Fibroblast of the aortic adventitia (primary cell): ENCODE measurements around the gene P4HA1. TPM values are rescaled to one million over a fixed set of nuclear protein-coding genes. Genes with fewer than 3 reads are reported as not detected.

Experiments used
- DNase-seq: peaks from one replicate; pipeline ENCODE4 v3.0.0-alpha.2; 2010; ENCODE audit warnings: low read depth
- H3K4me3 ChIP-seq: 2 replicates; pipeline ENCODE4 v1.5.1; 2011; ENCODE audit warnings: low read depth, mild to moderate bottlenecking, control low read depth, low read length, moderate library complexity
- total RNA-seq: library from RNA; depleted of rRNA; stranded (reverse); fragments of >200 nt; gene quantifications from 2 replicates; pipeline ENCODE4 v1.2.3, GENCODE V29; 2012; ENCODE audit warnings: low replicate concordance
- TF ChIP-seq, protein P1 (sequence below): IDR thresholded peaks from 2 replicates; pipeline ENCODE4 v1.5.1; 2011; ENCODE audit warnings: mild to moderate bottlenecking, low read length, control low read depth, inconsistent platforms; ENCODE audit not compliant: insufficient read depth

The P4HA1 gene
- total RNA-seq, 1 donor: 159 TPM

GRCh38 chr10:73061743-73062142, 34.9 kb downstream of the P4HA1 start:
- TF ChIP-seq, protein P1, sequence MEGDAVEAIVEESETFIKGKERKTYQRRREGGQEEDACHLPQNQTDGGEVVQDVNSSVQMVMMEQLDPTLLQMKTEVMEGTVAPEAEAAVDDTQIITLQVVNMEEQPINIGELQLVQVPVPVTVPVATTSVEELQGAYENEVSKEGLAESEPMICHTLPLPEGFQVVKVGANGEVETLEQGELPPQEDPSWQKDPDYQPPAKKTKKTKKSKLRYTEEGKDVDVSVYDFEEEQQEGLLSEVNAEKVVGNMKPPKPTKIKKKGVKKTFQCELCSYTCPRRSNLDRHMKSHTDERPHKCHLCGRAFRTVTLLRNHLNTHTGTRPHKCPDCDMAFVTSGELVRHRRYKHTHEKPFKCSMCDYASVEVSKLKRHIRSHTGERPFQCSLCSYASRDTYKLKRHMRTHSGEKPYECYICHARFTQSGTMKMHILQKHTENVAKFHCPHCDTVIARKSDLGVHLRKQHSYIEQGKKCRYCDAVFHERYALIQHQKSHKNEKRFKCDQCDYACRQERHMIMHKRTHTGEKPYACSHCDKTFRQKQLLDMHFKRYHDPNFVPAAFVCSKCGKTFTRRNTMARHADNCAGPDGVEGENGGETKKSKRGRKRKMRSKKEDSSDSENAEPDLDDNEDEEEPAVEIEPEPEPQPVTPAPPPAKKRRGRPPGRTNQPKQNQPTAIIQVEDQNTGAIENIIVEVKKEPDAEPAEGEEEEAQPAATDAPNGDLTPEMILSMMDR: no peak
- no peak overlapping the region for H3K4me3 ChIP-seq
- no peak for DNase-seq

GRCh38 chr10:73060738-73061635, 35.7 kb downstream of the P4HA1 start:
- no peak overlapping the region for H3K4me3 ChIP-seq
- peak; percentile 45 for DNase-seq
- TF ChIP-seq, protein P1: peak; percentile 46

- TF ChIP-seq, protein P1: no peak
- H3K4me3 ChIP-seq: no peak overlapping the region
- no peak for DNase-seq
Observed at GRCh38 chr10:73060173-73060572, 36.5 kb downstream of the P4HA1 start.

DNA sequence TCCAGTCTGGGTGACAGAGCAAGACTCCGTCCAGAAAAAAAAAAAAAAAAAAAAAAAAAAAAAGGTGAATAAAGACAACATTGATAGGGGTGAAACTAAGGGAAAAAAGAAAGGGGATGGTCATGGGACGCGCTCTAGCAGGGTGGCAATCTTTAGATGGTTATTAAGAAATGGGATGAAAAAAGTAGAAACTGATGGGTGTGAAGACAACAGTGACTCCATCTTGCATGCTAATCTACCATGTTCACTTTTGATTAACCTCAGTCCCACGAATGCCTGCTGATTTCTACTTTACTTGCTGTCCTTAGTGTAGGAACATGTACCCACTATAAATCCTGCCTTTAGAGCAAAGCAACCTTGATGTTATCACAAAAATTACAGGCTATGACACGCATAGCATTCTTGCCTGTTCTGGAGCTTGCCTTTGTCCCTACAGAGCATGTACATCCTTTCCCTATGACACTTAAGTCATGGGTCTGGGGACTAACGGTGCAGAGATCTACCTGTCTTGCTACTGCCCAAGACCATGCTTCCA, 38.5 kb downstream of the P4HA1 start:
- no peak for DNase-seq
- TF ChIP-seq, protein P1: no peak
- no peak overlapping the region for H3K4me3 ChIP-seq

- TF ChIP-seq, protein P1: no peak
- DNase-seq: no peak
- H3K4me3 ChIP-seq: no peak overlapping the region
Observed at GRCh38 chr10:73054286-73054685, 42.4 kb downstream of the P4HA1 start.

GRCh38 chr10:73053275-73053674, 43.4 kb downstream of the P4HA1 start:
- no peak overlapping the region for H3K4me3 ChIP-seq
- DNase-seq: no peak
- TF ChIP-seq, protein P1: no peak
